K562 (cell line): ENCODE measurements around the gene SP6. TPM values are rescaled to one million over a fixed set of nuclear protein-coding genes. Genes with fewer than 3 reads are reported as not detected.

Source experiments
- ATAC-seq: fragments of 200-7000 bp; cut with Tn5 transposase; 3 replicates; pipeline ENCODE4 v1.9.1; 2020; ENCODE audit warnings: moderate library complexity
- BruUV-seq: library from RNA; stranded (reverse); fragments of 400-500 nt; replicated peaks from 2 replicates; lab custom pipeline; 2021; lab: Mats Ljungman, UMichigan
- CTCF ChIA-PET: fragments of 300-600 bp; formaldehyde crosslinking; extraction: SDS; loops from one replicate; lab custom pipeline; 2021; ENCODE audit warnings: low intra/inter-chr PET ratio; lab: Yijun Ruan, JAX
- POLR2A ChIA-PET: fragments of 300-600, 350-650 bp; sonication (Branson Sonifier 250); formaldehyde crosslinking; extraction: SDS; loops from one replicate; lab custom pipeline; 2021; ENCODE audit warnings: antibody characterized with exemption, inconsistent platforms; lab: Yijun Ruan, JAX
- DNase-seq, 4 experiments: peaks; one replicate each; pipeline versions ENCODE4 v3.0.0 to v3.0.0-alpha.2; 2011 to 2018; ENCODE audit warnings: low spot score in 3 of 4, mixed read lengths in 3 of 4; ENCODE audit errors: extremely low read depth in 1 of 4
- FAIRE-seq: peaks from 2 replicates; lab custom pipeline; 2011; peaks lifted over from hg19 to GRCh38; lab: Jason Lieb, UNC
- H2AFZ ChIP-seq: 2 replicates; pipeline ENCODE4 v1.6.0; 2011; ENCODE audit warnings: low read depth, low read length, control low read depth, inconsistent platforms
- H3K27ac ChIP-seq: fragments of 200-600 bp; 3 replicates; pipeline ENCODE4 v1.8.0; 2011; ENCODE audit warnings: low read depth, mild to moderate bottlenecking, control low read depth, inconsistent platforms, low read length, moderate library complexity, mixed read lengths; ENCODE audit errors: extremely low read depth
- H3K27me3 ChIP-seq, 2 experiments: fragments of 300-600 bp in 1 of 2; 2 replicates in 1 of 2; 3 replicates in 1 of 2; pipeline versions ENCODE4 v1.6.0 to v1.8.0; 2011; ENCODE audit warnings: inconsistent platforms in 2 of 2, low read length in 2 of 2, mild to moderate bottlenecking in 1 of 2, mixed read lengths in 1 of 2, moderate library complexity in 1 of 2; ENCODE audit not compliant: control insufficient read depth in 2 of 2, insufficient read depth in 2 of 2
- H3K36me3 ChIP-seq: fragments of 300-600 bp; 3 replicates; pipeline ENCODE4 v1.8.0; 2011; ENCODE audit warnings: mild to moderate bottlenecking, low read length, inconsistent platforms; ENCODE audit not compliant: control insufficient read depth, insufficient read depth
- H3K4me1 ChIP-seq, 2 experiments: fragments of 200-600 bp in 1 of 2; replicated peaks in 1 of 2; 2 replicates in 1 of 2; 3 replicates in 1 of 2; pipeline versions ENCODE4 v1.5.1 to v1.8.0; 2011; ENCODE audit warnings: inconsistent platforms in 2 of 2, low read length in 2 of 2, mild to moderate bottlenecking in 1 of 2, mixed read lengths in 1 of 2, moderate library complexity in 1 of 2; ENCODE audit not compliant: control insufficient read depth in 2 of 2, insufficient read depth in 2 of 2
- H3K4me2 ChIP-seq: 2 replicates; pipeline ENCODE4 v1.6.1; 2011; ENCODE audit warnings: low read length, control low read depth, inconsistent platforms, mixed read lengths; ENCODE audit not compliant: insufficient read depth
- H3K4me3 ChIP-seq: fragments of 200-600 bp; sonication (generic), shearing (Covaris generic); 2 replicates; pipeline ENCODE4 v1.5.1; 2016; ENCODE audit warnings: control low read depth, inconsistent platforms
- H3K79me2 ChIP-seq: fragments of 200-600 bp; 3 replicates; pipeline ENCODE4 v1.8.0; 2011; ENCODE audit warnings: low read length, inconsistent platforms; ENCODE audit not compliant: control insufficient read depth, insufficient read depth
- H3K9ac ChIP-seq, 2 experiments: 2 replicates each; pipeline versions ENCODE4 v1.6.0 to v1.6.1; 2011; ENCODE audit warnings: low read depth in 2 of 2, low read length in 2 of 2, control low read depth in 1 of 2, inconsistent platforms in 1 of 2, mild to moderate bottlenecking in 1 of 2, mixed read lengths in 1 of 2; ENCODE audit not compliant: insufficient read depth in 1 of 2
- H3K9me1 ChIP-seq: one replicate; pipeline ENCODE4 v1.6.0; 2011; ENCODE audit warnings: inconsistent platforms, mild to moderate bottlenecking, low read length, moderate library complexity; ENCODE audit not compliant: control insufficient read depth, insufficient read depth
- H3K9me3 ChIP-seq: replicated peaks from 2 replicates; pipeline ENCODE4 v1.5.1; 2011; ENCODE audit warnings: low read depth, low read length, inconsistent platforms; ENCODE audit not compliant: control insufficient read depth, insufficient read depth
- H4K20me1 ChIP-seq: replicated peaks from 2 replicates; pipeline ENCODE4 v1.6.1; 2011; ENCODE audit warnings: low read length, inconsistent platforms, mixed read lengths; ENCODE audit not compliant: control insufficient read depth, insufficient read depth
- ARID1B ChIP-seq: fragments of 450-650 bp; IDR thresholded peaks from 2 replicates; pipeline ENCODE4 v1.6.1; 2016; ENCODE audit warnings: antibody characterized with exemption, mild to moderate bottlenecking, inconsistent platforms
- FUS ChIP-seq: fragments of 200-400 bp; formaldehyde crosslinking; optimal IDR thresholded peaks from 2 replicates; pipeline ENCODE3; 2017; ENCODE audit warnings: low read depth, low read length
- KAT2B ChIP-seq: IDR thresholded peaks from one replicate; pipeline ENCODE4 v1.6.1; 2012; ENCODE audit warnings: low read depth, mild to moderate bottlenecking, control low read depth, inconsistent platforms, low read length, moderate library complexity
- KAT8 ChIP-seq: fragments of 450-650 bp; IDR thresholded peaks from 2 replicates; pipeline ENCODE4 v1.6.1; 2016; ENCODE audit warnings: low read depth, mild to moderate bottlenecking
- POLR2G ChIP-seq: fragments of 200-400 bp; formaldehyde crosslinking; IDR thresholded peaks from 2 replicates; pipeline ENCODE4 v1.6.1; 2017; ENCODE audit warnings: low read depth, mild to moderate bottlenecking, antibody characterized with exemption, low read length, moderate library complexity
- SAFB2 ChIP-seq: fragments of 200-400 bp; formaldehyde crosslinking; IDR thresholded peaks from 2 replicates; pipeline ENCODE4 v1.6.1; 2018; ENCODE audit warnings: borderline replicate concordance, low read length, low read depth, moderate library complexity; ENCODE audit not compliant: severe bottlenecking
- SIN3B ChIP-seq: fragments of 450-650 bp; IDR thresholded peaks from 2 replicates; pipeline ENCODE4 v1.6.1; 2017; ENCODE audit warnings: low read depth, mild to moderate bottlenecking, moderate library complexity
- ZNF592 ChIP-seq: fragments of 450-650 bp; IDR thresholded peaks from 2 replicates; pipeline ENCODE4 v1.6.1; 2017; ENCODE audit warnings: antibody characterized with exemption, mild to moderate bottlenecking
- WGBS: fragments of 100-300 bp; shearing (Covaris generic); methylation state at CpG from one replicate; pipeline ENCODE4 v1.1.6; 2016; ENCODE audit warnings: low coverage, mixed read lengths; ENCODE audit not compliant: insufficient coverage; ENCODE audit errors: missing lambda C conversion rate; 5-methylcytosine and 5-hydroxymethylcytosine counted together
- in situ Hi-C: fragments of 300-500 bp; cut with MboI; formaldehyde crosslinking; loops from 4 replicates; pipeline ENCODE4 v1.15.0; 2018; ENCODE audit warnings: inconsistent platforms, mixed read lengths
- intact Hi-C: fragments of 100-400 bp; cut with micrococcal nuclease; formaldehyde crosslinking; loops from 2 replicates; pipeline ENCODE4 v1.14.2; 2022
- polyA plus RNA-seq, 8 experiments: library from polyadenylated mRNA; depleted of rRNA in 4 of 8; stranded (reverse) in 5 of 8; unstranded in 3 of 8; fragments of >200 nt; fragmentation: Nextera tagmentation in 2 of 8; fragmentation: Illumina TruSeq in 1 of 8; extraction: Ambion mirVana in 2 of 8; extraction: Trizol in 1 of 8; gene quantifications; 2 replicates each; pipeline versions ENCODE4 v1.2.1 to v1.2.3, GENCODE V29; 2011 to 2014; ENCODE audit warnings: inconsistent platforms in 1 of 8, missing spikeins in 1 of 8
- total RNA-seq, 7 experiments: library from RNA; depleted of rRNA in 6 of 7; stranded (reverse); fragments of >200 nt in 6 of 7; fragmentation: Illumina TruSeq in 2 of 7; extraction: Trizol in 2 of 7; gene quantifications; 2 replicates each; pipeline versions ENCODE4 v1.2.1 to v1.2.3, GENCODE V29; 2011 to 2021; ENCODE audit warnings: low replicate concordance in 1 of 7
- TF ChIP-seq, protein P1 (sequence below): IDR thresholded peaks from 2 replicates; pipeline ENCODE4 v1.6.1; 2011; ENCODE audit not compliant: insufficient read length; ENCODE audit errors: extremely low read depth
- TF ChIP-seq, protein P2 (sequence below): IDR thresholded peaks from 3 replicates; pipeline ENCODE4 v1.6.1; 2011; ENCODE audit warnings: borderline replicate concordance, mild to moderate bottlenecking; ENCODE audit not compliant: insufficient read length, insufficient read depth

SP6 gene
- total and polyA plus RNA-seq, 9 of the 15 experiments (the other 6 are each of a cell fraction or from before 2014, with no cell fraction given), result 0.11 to 7.9 (median 2.2) TPM

DNA sequence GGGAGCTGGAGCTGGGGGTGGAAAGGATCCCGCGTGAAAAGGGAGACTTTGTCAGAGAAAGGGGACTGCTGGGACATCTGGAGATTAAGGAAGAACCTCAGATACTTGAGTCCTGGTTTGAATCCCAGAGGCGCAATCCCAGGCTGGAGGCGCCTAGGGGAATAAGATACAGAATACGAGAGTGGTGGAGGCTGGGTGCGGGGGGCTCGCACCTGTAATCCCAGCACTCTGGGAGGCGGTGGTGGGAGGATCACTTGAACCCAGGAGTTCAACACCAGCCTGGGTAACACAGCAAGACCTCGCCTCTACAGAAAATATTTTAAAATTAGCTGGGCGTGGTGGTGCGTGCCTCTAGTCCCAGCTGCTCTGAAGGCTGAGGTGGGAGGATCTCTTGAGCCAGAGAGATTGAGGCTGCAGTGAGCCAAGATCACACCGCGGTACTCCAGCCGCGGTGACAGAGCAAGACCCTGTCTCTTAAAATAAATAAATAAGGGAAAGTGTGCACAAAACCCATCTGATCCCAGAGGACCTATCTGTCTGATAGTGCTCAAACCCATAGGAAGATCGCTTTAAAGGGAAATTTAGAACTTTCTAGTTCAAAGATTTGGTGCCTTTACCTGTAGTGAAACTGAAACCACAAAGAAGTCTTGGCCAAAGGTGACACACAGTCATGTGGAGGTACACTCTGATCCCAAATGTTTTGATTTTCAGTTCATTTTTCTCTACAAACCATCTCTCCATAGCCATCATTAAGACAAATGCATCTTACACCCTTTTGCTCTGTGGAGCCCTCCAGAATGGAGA is 9.3 kb downstream of the SP6 start:
- Histone ChIP-seq H3K9me3 (no peaks in the 10 kb centered on the region), H4K20me1 (no peaks in the 10 kb centered on the region), H3K4me1 (peaks cover 33 to 47% of the 10 kb centered on the region in 2 experiments), H3K9ac (peak overlapping the region; percentile 84 to 93), H3K79me2 (peaks cover 12% of the 10 kb centered on the region), H2AFZ (peak overlapping the region; percentile 99), H3K36me3 (peaks cover 16% of the 10 kb centered on the region; the same call in 2 of the 3 replicates), H3K27ac (peak overlapping the region; percentile 9; the same call in 2 of the 3 replicates), H3K9me1 (no peaks in the 10 kb centered on the region), H3K4me2 (peak overlapping the region; percentile 86), H3K4me3 (peak overlapping the region; percentile 91), H3K27me3 (no peaks in the 10 kb centered on the region)
- FAIRE-seq, result peak; percentile 74
- ChIA-PET POLR2A (interaction anchor here (0.5 to 2.6 kb wide), 13 partner anchors 10 to 779 kb away, joined by 3 to 18 read pairs (median 5); partner anchors contain the start of genes CDK5RAP3, KPNB1, LRRC46 and MRPL10), CTCF (interaction anchor here (0.5 to 5.9 kb wide), 9 partner anchors 12 to 263 kb away, joined by 3 to 171 read pairs (median 5); no protein-coding TSS in a partner anchor)
- 52% methylated on average over 16 of the region's 16 CpGs for WGBS
- in situ Hi-C loops, result loop anchor here (5.0 kb wide), 2 partner anchors 51 to 176 kb away; no protein-coding TSS in a partner anchor
- intact Hi-C loops, result loop anchor here (1.0 to 10.0 kb wide), 4 partner anchors 105 to 293 kb away; no protein-coding TSS in a partner anchor
- BruUV-seq, result no TSS peak
- no peak for DNase-seq
- ATAC-seq, result peak; percentile 2; the same call in 2 of the 3 replicates
- TF ChIP-seq ARID1B, result no peak
- TF ChIP-seq, protein P1, sequence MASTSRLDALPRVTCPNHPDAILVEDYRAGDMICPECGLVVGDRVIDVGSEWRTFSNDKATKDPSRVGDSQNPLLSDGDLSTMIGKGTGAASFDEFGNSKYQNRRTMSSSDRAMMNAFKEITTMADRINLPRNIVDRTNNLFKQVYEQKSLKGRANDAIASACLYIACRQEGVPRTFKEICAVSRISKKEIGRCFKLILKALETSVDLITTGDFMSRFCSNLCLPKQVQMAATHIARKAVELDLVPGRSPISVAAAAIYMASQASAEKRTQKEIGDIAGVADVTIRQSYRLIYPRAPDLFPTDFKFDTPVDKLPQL, result no peak
- no peak for TF ChIP-seq POLR2G
- no peak for TF ChIP-seq KAT8
- TF ChIP-seq SAFB2, result no peak
- TF ChIP-seq SIN3B, result no peak
- TF ChIP-seq, protein P2, sequence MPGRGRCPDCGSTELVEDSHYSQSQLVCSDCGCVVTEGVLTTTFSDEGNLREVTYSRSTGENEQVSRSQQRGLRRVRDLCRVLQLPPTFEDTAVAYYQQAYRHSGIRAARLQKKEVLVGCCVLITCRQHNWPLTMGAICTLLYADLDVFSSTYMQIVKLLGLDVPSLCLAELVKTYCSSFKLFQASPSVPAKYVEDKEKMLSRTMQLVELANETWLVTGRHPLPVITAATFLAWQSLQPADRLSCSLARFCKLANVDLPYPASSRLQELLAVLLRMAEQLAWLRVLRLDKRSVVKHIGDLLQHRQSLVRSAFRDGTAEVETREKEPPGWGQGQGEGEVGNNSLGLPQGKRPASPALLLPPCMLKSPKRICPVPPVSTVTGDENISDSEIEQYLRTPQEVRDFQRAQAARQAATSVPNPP, result no peak
- no peak for TF ChIP-seq FUS
- 0 out of 2 replicates have a peak, but pooled peaks have one; percentile 12 for TF ChIP-seq ZNF592
- no peak for TF ChIP-seq KAT2B
